ENCODE results near the gene TP53I3. TPM values are rescaled to one million over a fixed set of nuclear protein-coding genes. Genes with fewer than 3 reads are reported as not detected.

The TP53I3 gene
- total RNA-seq, 4 donors from 2014 or later: 5.0 to 17.9 (median 8.5) TPM

- TF ChIP-seq, protein P1, sequence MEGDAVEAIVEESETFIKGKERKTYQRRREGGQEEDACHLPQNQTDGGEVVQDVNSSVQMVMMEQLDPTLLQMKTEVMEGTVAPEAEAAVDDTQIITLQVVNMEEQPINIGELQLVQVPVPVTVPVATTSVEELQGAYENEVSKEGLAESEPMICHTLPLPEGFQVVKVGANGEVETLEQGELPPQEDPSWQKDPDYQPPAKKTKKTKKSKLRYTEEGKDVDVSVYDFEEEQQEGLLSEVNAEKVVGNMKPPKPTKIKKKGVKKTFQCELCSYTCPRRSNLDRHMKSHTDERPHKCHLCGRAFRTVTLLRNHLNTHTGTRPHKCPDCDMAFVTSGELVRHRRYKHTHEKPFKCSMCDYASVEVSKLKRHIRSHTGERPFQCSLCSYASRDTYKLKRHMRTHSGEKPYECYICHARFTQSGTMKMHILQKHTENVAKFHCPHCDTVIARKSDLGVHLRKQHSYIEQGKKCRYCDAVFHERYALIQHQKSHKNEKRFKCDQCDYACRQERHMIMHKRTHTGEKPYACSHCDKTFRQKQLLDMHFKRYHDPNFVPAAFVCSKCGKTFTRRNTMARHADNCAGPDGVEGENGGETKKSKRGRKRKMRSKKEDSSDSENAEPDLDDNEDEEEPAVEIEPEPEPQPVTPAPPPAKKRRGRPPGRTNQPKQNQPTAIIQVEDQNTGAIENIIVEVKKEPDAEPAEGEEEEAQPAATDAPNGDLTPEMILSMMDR (IDR thresholded peaks at IDR 0.05): no peak
- TF ChIP-seq POLR2A (IDR thresholded peaks at IDR 0.05): no peak
- WGBS, 2 donors: 87 to 96% methylated on average over 4 of the region's 4 CpGs
- intact Hi-C loops (cut with DNase I; ENCODE audit: low total_unique reads): no loop called here
- DNase-seq (ENCODE audit: low spot score in 2 of 2): no peak
- H3K4me3 ChIP-seq (ENCODE audit: low read depth, poor library complexity, severe bottlenecking): no peak overlapping the region
These were observed 25.9 kb downstream of the TP53I3 start for GRCh38 chr2:24058564-24059271.

DNA sequence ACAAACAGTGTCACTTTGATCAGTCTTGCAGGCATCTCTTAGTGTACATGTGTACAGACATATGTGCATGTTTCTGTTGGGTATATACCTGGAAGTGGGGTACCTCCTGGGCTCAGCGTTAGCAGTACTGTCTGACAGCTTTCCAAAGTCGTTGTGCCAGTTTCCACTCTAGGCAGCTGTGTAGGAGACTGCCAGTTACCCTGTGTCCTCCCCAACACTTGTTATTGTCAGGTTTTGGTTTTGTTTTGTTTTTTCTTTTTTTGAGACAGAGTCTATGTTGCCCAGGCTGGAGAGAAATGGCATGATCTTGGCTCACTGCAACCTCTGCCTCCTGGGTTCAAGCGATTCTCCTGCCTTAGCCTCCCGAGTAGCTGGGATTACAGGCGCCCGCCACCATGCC lies 28.9 kb downstream of the TP53I3 start:
- intact Hi-C loops (cut with DNase I; ENCODE audit: low total_unique reads): no loop called here
- TF ChIP-seq, protein P1 (IDR thresholded peaks at IDR 0.05): no peak
- no peak for TF ChIP-seq POLR2A (IDR thresholded peaks at IDR 0.05)
- no peak for DNase-seq (ENCODE audit: low spot score in 2 of 2)
- H3K4me3 ChIP-seq (ENCODE audit: low read depth, poor library complexity, severe bottlenecking): no peak overlapping the region
- 95% methylated on average over 6 of the region's 6 CpGs for WGBS, 2 donors

DNA sequence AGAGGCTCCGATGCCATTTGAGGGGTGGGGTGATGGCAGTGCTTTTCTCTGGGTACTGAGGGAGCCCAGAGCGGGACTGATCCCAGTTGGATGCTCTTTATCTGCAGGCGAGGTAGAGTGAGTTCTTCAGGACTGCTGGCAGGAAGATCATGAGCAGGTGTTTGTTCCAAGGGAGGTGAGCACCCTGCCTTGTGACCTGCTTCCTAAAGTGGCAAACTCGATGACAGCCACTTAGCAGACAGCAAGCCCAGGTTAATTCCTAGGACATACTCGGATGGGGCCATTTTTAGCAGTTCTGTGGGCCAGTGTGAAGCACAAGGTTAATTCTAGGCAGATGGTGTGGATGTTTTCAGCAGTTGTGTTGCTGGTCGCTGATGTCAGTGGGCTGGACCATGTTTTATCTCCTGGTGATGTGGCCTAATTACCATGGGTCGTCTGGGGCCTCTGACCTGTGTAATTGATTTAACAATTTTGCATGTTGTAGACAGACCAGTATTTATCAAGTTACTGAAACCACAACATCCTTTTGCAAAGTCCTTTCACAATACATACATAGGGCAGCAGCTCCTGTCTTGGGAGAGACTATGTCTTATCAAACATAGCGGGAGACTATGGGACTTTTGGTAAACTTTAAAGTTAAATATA lies 30.1 kb downstream of the TP53I3 start:
- 82 to 85% methylated on average over 8 of the region's 8 CpGs for WGBS, 2 donors
- no peak overlapping the region for H3K4me3 ChIP-seq (ENCODE audit: low read depth, poor library complexity, severe bottlenecking)
- no peak for DNase-seq (ENCODE audit: low spot score in 2 of 2)
- TF ChIP-seq, protein P1 (IDR thresholded peaks at IDR 0.05): no peak
- no peak for TF ChIP-seq POLR2A (IDR thresholded peaks at IDR 0.05)
- intact Hi-C loops (cut with DNase I; ENCODE audit: low total_unique reads): no loop called here

DNA sequence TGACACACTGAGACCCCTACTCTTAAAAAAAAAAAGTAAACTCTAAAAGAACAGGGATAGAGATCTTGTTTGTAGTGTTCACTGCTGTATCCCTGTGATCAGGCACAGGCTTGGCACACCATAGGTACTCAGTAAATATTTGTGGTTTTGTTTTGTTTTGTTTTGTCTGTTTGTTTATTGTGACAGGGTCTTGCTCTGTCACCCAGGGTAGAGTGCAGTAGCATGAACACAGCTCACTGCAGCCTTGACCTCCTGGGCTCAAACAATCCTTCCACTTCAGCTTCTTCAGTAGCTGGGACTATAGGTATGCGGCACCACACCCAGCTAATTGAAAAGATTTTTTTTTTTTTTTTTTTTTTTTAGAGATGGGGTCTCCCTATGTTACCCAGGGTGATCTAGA lies 31.7 kb downstream of the TP53I3 start:
- intact Hi-C loops (cut with DNase I; ENCODE audit: low total_unique reads): no loop called here

DNA sequence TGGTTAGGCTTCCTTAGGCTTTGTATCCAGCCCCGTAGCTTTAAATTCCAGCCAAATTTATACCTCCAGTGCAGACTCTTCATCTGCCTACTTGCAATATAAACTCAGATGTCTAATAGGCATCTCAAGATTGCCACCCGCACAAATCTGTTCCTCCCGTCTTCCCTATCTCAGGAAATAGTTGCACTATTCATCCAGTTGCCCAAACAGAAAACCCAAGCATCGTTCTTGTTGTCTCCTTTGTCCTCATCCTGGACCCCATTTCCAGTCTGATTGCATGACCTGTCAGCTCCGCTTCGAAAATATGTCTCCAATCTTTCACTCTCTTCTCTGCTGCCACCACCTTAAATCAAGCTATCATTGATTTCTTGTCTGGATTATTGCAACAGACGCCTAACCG lies 32.8 kb downstream of the TP53I3 start:
- no peak for TF ChIP-seq POLR2A (IDR thresholded peaks at IDR 0.05)
- TF ChIP-seq, protein P1 (IDR thresholded peaks at IDR 0.05): no peak
- 75 to 81% methylated on average over 8 of the region's 8 CpGs for WGBS, 2 donors
- H3K4me3 ChIP-seq (ENCODE audit: low read depth, poor library complexity, severe bottlenecking): no peak overlapping the region
- intact Hi-C loops (cut with DNase I; ENCODE audit: low total_unique reads): no loop called here
- DNase-seq (ENCODE audit: low spot score in 2 of 2): no peak

More for the DNA sequence above, 31.7 kb downstream of the TP53I3 start:
- no peak for DNase-seq (ENCODE audit: low spot score in 2 of 2)
- TF ChIP-seq, protein P1 (IDR thresholded peaks at IDR 0.05): no peak
- TF ChIP-seq POLR2A (IDR thresholded peaks at IDR 0.05): no peak
- H3K4me3 ChIP-seq (ENCODE audit: low read depth, poor library complexity, severe bottlenecking): no peak overlapping the region
- WGBS, 2 donors: 95 to 100% methylated on average over 1 of the region's 1 CpG
